H9 (cell line): ENCODE measurements around the gene SCAND1. TPM values are rescaled to one million over a fixed set of nuclear protein-coding genes. Genes with fewer than 3 reads are reported as not detected.

Experiments used
- DNase-seq: peaks from one replicate; pipeline ENCODE4 v3.0.0-alpha.2; 2017
- H2AFZ ChIP-seq: one replicate; pipeline ENCODE4 v1.6.1; 2013; ENCODE audit warnings: mild to moderate bottlenecking, low read length, control low read depth, moderate library complexity
- H2AK5ac ChIP-seq: 2 replicates; pipeline ENCODE4 v1.6.1; 2013; ENCODE audit warnings: low read length, control low read depth, mixed read lengths; ENCODE audit not compliant: insufficient read length
- H2BK120ac ChIP-seq: one replicate; pipeline ENCODE4 v1.6.1; 2013; ENCODE audit warnings: low read depth, mild to moderate bottlenecking, low read length, control low read depth, inconsistent platforms; ENCODE audit not compliant: poor library complexity, severe bottlenecking
- H2BK12ac ChIP-seq: 2 replicates; pipeline ENCODE4 v1.6.1; 2013; ENCODE audit warnings: low read length, control low read depth, mixed read lengths, low read depth; ENCODE audit not compliant: insufficient read length
- H2BK15ac ChIP-seq: 2 replicates; pipeline ENCODE4 v1.6.1; 2013; ENCODE audit warnings: low read depth, low read length, control low read depth
- H2BK20ac ChIP-seq: one replicate; pipeline ENCODE4 v1.6.1; 2013; ENCODE audit warnings: low read depth, mild to moderate bottlenecking, low read length, control low read depth, inconsistent platforms; ENCODE audit not compliant: poor library complexity, severe bottlenecking
- H2BK5ac ChIP-seq: 2 replicates; pipeline ENCODE4 v1.6.1; 2013; ENCODE audit warnings: low read length, control low read depth, mixed read lengths; ENCODE audit not compliant: insufficient read length
- H3K14ac ChIP-seq: 2 replicates; pipeline ENCODE4 v1.6.1; 2013; ENCODE audit warnings: low read length, control low read depth; ENCODE audit not compliant: insufficient read depth
- H3K18ac ChIP-seq: 2 replicates; pipeline ENCODE4 v1.6.1; 2013; ENCODE audit warnings: low read depth, mild to moderate bottlenecking, mixed read lengths, low read length, control low read depth; ENCODE audit not compliant: insufficient read length
- H3K23ac ChIP-seq: 2 replicates; pipeline ENCODE4 v1.6.1; 2013; ENCODE audit warnings: low read length, control low read depth, mixed read lengths, low read depth; ENCODE audit not compliant: insufficient read length
- H3K23me2 ChIP-seq: 2 replicates; pipeline ENCODE4 v1.6.1; 2013; ENCODE audit warnings: low read depth, mild to moderate bottlenecking, mixed read lengths, low read length, control low read depth; ENCODE audit not compliant: insufficient read length, poor library complexity, severe bottlenecking
- H3K27ac ChIP-seq: 2 replicates; pipeline ENCODE4 v1.5.1; 2013; ENCODE audit warnings: low read length, control low read depth, mixed read lengths, low read depth; ENCODE audit not compliant: insufficient read length
- H3K27me3 ChIP-seq: 2 replicates; pipeline ENCODE4 v1.6.1; 2013; ENCODE audit warnings: low read length, control low read depth, inconsistent platforms; ENCODE audit not compliant: insufficient read depth
- H3K4ac ChIP-seq: 2 replicates; pipeline ENCODE4 v1.6.1; 2013; ENCODE audit warnings: low read depth, mild to moderate bottlenecking, control low read depth, inconsistent platforms, low read length, moderate library complexity
- H3K4me1 ChIP-seq: 2 replicates; pipeline ENCODE4 v1.6.1; 2013; ENCODE audit warnings: low read length, control low read depth, inconsistent platforms; ENCODE audit not compliant: insufficient read depth
- H3K4me2 ChIP-seq: 2 replicates; pipeline ENCODE4 v1.6.1; 2013; ENCODE audit warnings: low read length, control low read depth, mixed read lengths; ENCODE audit not compliant: insufficient read length, insufficient read depth
- H3K56ac ChIP-seq: 2 replicates; pipeline ENCODE4 v1.6.1; 2013; ENCODE audit warnings: low read depth, mild to moderate bottlenecking, mixed read lengths, low read length, control low read depth; ENCODE audit not compliant: insufficient read length
- H3K79me1 ChIP-seq: 2 replicates; pipeline ENCODE4 v1.6.1; 2013; ENCODE audit warnings: low read depth, mild to moderate bottlenecking, moderate library complexity, low read length, control low read depth, inconsistent platforms; ENCODE audit not compliant: insufficient read depth, poor library complexity, severe bottlenecking
- H3K79me2 ChIP-seq: 2 replicates; pipeline ENCODE4 v1.6.1; 2013; ENCODE audit warnings: low read length, control low read depth, inconsistent platforms; ENCODE audit not compliant: insufficient read depth
- H3K9ac ChIP-seq: 2 replicates; pipeline ENCODE4 v1.6.1; 2013; ENCODE audit warnings: low read length, control low read depth, mixed read lengths; ENCODE audit not compliant: insufficient read length; ENCODE audit errors: extremely low read depth
- H3K9me3 ChIP-seq: one replicate; pipeline ENCODE4 v1.6.1; 2013; ENCODE audit warnings: low read depth, low read length, inconsistent platforms; ENCODE audit not compliant: control insufficient read depth
- H3T11ph ChIP-seq: one replicate; pipeline ENCODE4 v1.6.1; 2013; ENCODE audit warnings: mild to moderate bottlenecking, low read length, control low read depth, inconsistent platforms
- H4K20me1 ChIP-seq: one replicate; pipeline ENCODE4 v1.6.1; 2013; ENCODE audit not compliant: control insufficient read depth, insufficient read length, insufficient read depth
- H4K5ac ChIP-seq: 2 replicates; pipeline ENCODE4 v1.6.1; 2013; ENCODE audit warnings: low read depth, mild to moderate bottlenecking, mixed read lengths, low read length, control low read depth; ENCODE audit not compliant: insufficient read length
- H4K8ac ChIP-seq: replicated peaks from 2 replicates; pipeline ENCODE4 v1.6.1; 2013; ENCODE audit warnings: low read length, control low read depth, mixed read lengths, low read depth; ENCODE audit not compliant: insufficient read length
- H4K91ac ChIP-seq: 2 replicates; pipeline ENCODE4 v1.6.1; 2013; ENCODE audit warnings: low read depth, mild to moderate bottlenecking, moderate library complexity, mixed read lengths, low read length, control low read depth; ENCODE audit not compliant: insufficient read length
- H3K27ac Mint-ChIP-seq, 3 experiments: 2 replicates in 2 of 3; 3 replicates in 1 of 3; pipeline ENCODE4 v1.8.0; 2020 to 2021; ENCODE audit warnings: mixed read lengths in 3 of 3, mild to moderate bottlenecking in 1 of 3, moderate library complexity in 1 of 3
- H3K27me3 Mint-ChIP-seq: 2 replicates; pipeline ENCODE4 v1.8.0; 2021; ENCODE audit warnings: low read depth, mild to moderate bottlenecking, moderate library complexity, mixed read lengths
- H3K36me3 Mint-ChIP-seq, 3 experiments: 2 replicates in 2 of 3; 3 replicates in 1 of 3; pipeline ENCODE4 v1.8.0; 2020 to 2021; ENCODE audit warnings: low read depth in 3 of 3, mixed read lengths in 3 of 3; ENCODE audit not compliant: insufficient read depth in 1 of 3
- H3K4me1 Mint-ChIP-seq, 2 experiments: 2 replicates each; pipeline ENCODE4 v1.8.0; 2020; ENCODE audit warnings: mixed read lengths in 2 of 2
- H3K4me3 Mint-ChIP-seq, 2 experiments: 2 replicates in 1 of 2; 3 replicates in 1 of 2; pipeline ENCODE4 v1.8.0; 2020 to 2021; ENCODE audit warnings: mild to moderate bottlenecking in 2 of 2, mixed read lengths in 2 of 2, moderate library complexity in 1 of 2
- H3K9me3 Mint-ChIP-seq, 2 experiments: 2 replicates in 1 of 2; 3 replicates in 1 of 2; pipeline ENCODE4 v1.8.0; 2020; ENCODE audit warnings: mild to moderate bottlenecking in 2 of 2, mixed read lengths in 2 of 2, moderate library complexity in 1 of 2
- WGBS: extraction: QIAGEN DNeasy Blood & Tissue Kit; methylation state at CpG from one replicate; pipeline ENCODE4 v1.1.7; 2013; ENCODE audit warnings: missing lambda C conversion rate, low lambda C conversion rate, mixed read lengths; ENCODE audit not compliant: insufficient read length; ENCODE audit errors: extremely low coverage; 5-methylcytosine and 5-hydroxymethylcytosine counted together
- total RNA-seq: library from RNA; stranded (reverse); gene quantifications from 2 replicates; pipeline ENCODE4 v1.2.1, GENCODE V29; 2021
- TF ChIP-seq, protein P1 (sequence below): fragments of 200-600 bp; sonication (generic); conservative IDR thresholded peaks from 3 replicates; pipeline ENCODE4 v1.8.0; 2021; ENCODE audit warnings: antibody characterized with exemption, mild to moderate bottlenecking

SCAND1 gene
- total RNA-seq, 1 experiment from 2014 or later = 59.1 TPM

DNA sequence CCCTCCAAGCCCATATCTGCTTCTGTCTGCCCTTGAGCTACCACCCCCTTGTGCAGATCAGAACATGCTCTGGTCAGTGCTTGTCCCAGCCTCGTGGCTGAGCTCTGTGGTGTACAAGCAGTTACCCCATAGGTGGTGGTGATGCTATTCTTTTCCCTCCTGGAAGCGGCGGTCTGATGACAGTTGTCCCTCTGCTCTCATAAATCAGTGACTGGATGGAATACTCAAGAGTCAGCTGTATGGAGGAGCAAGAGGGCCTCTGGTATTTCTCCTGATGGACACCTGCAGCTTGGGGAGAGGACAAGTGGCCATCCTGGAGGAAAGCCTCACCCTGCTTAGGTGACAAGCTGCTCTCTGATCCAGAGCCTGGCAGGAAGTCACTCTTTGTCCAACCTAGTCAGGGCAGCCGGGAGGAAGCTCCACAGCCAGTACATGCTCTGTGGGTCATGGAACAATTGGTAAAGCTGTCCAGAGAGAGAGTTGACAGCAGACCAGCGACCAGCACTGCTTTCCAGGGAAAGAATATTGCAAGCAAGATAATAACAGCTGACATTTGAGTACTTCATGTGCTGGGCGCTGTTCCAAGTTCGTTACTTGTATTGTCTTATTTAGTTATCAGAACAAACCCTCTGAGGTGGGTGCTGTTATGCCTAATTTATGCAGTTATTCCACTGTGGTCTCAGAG is 47.1 kb downstream of the SCAND1 start:
- Mint-ChIP-seq H3K9me3 (no peaks in the 10 kb centered on the region), H3K4me1 (peaks cover 20 to 34% of the 10 kb centered on the region in 2 experiments), H3K4me3 (no peak overlapping the region), H3K27me3 (no peaks in the 10 kb centered on the region), H3K27ac (peak overlapping the region in 2 of 3 experiments; percentile 83 to 85; a peak in 3 of 7 replicates), H3K36me3 (peaks cover 16 to 44% (median 41%) of the 10 kb centered on the region in 3 experiments)
- no peak for DNase-seq
- H3K56ac ChIP-seq = no peak overlapping the region
- no peaks in the 10 kb centered on the region for H3K27me3 ChIP-seq
- H3K9me3 ChIP-seq = no peaks in the 10 kb centered on the region
- TF ChIP-seq, protein P1, sequence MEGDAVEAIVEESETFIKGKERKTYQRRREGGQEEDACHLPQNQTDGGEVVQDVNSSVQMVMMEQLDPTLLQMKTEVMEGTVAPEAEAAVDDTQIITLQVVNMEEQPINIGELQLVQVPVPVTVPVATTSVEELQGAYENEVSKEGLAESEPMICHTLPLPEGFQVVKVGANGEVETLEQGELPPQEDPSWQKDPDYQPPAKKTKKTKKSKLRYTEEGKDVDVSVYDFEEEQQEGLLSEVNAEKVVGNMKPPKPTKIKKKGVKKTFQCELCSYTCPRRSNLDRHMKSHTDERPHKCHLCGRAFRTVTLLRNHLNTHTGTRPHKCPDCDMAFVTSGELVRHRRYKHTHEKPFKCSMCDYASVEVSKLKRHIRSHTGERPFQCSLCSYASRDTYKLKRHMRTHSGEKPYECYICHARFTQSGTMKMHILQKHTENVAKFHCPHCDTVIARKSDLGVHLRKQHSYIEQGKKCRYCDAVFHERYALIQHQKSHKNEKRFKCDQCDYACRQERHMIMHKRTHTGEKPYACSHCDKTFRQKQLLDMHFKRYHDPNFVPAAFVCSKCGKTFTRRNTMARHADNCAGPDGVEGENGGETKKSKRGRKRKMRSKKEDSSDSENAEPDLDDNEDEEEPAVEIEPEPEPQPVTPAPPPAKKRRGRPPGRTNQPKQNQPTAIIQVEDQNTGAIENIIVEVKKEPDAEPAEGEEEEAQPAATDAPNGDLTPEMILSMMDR = no peak
- H2BK5ac ChIP-seq = no peak overlapping the region
- H3K79me2 ChIP-seq = no peaks in the 10 kb centered on the region
- no peak overlapping the region for H2BK12ac ChIP-seq
- H2AK5ac ChIP-seq = no peak overlapping the region
- H2AFZ ChIP-seq = no peak overlapping the region
- H3K4me1 ChIP-seq = peaks cover 11% of the 10 kb centered on the region
- no peak overlapping the region for H4K5ac ChIP-seq
- H3T11ph ChIP-seq = no peak overlapping the region
- H2BK120ac ChIP-seq = no peak overlapping the region
- H3K4me2 ChIP-seq = no peak overlapping the region
- H3K23ac ChIP-seq = no peak overlapping the region
- H2BK20ac ChIP-seq = no peak overlapping the region
- H2BK15ac ChIP-seq = no peak overlapping the region
- no peak overlapping the region for H3K4ac ChIP-seq
- H3K23me2 ChIP-seq = no peaks in the 10 kb centered on the region
- H4K91ac ChIP-seq = no peak overlapping the region
- no peak overlapping the region for H3K27ac ChIP-seq
- H4K20me1 ChIP-seq = no peaks in the 10 kb centered on the region
- no peak overlapping the region for H3K14ac ChIP-seq
- H4K8ac ChIP-seq = no peak overlapping the region
- H3K79me1 ChIP-seq = no peaks in the 10 kb centered on the region
- H3K9ac ChIP-seq = no peak overlapping the region
- H3K18ac ChIP-seq = no peak overlapping the region
- no CpG with 5 or more reads among the region's 7 CpGs for WGBS
